DLD1 (cell line): ENCODE measurements around the gene DGUOK.

ENCODE experiments used
- in situ Hi-C: cut with HindIII; loops from 2 replicates; pipeline ENCODE4 v1.10.0; 2017; ENCODE audit warnings: low sequenced_read_pairs

DGUOK gene

DNA sequence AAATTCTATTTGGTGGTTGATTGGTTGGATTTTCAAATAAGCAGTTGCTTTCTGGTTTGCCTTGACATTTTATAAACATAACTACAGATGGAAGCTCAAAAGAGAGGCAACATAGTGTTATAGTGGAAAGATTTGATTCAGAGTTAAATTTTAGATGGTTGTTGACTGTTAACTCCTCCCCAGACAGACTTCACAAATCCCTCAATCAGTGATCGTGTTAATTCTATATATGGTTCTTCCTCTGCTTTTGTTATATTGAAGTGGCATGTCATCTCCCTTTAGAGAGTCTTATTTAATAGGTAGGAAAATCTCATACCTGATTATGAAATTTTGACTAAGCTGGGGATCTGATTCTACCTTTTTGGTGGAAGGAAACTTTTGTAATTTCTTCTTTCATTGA lies 19.5 kb downstream of the DGUOK start:
- in situ Hi-C loops: no loop called here

DNA sequence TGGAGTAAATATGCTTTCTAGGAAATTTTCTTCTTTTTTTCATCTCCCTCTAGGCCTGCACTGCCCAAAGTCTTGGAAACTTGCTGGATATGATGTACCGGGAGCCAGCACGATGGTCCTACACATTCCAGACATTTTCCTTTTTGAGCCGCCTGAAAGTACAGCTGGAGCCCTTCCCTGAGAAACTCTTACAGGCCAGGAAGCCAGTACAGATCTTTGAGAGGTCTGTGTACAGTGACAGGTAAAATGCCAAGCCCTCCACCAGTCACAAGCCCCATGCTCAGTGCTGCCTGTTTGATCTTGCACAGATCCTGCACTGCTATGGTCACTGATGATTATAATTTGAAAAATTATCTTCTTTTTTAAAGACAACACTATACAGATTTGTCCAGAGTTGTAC lies 20.0 kb downstream of the DGUOK start:
- in situ Hi-C loops: no loop called here

DNA sequence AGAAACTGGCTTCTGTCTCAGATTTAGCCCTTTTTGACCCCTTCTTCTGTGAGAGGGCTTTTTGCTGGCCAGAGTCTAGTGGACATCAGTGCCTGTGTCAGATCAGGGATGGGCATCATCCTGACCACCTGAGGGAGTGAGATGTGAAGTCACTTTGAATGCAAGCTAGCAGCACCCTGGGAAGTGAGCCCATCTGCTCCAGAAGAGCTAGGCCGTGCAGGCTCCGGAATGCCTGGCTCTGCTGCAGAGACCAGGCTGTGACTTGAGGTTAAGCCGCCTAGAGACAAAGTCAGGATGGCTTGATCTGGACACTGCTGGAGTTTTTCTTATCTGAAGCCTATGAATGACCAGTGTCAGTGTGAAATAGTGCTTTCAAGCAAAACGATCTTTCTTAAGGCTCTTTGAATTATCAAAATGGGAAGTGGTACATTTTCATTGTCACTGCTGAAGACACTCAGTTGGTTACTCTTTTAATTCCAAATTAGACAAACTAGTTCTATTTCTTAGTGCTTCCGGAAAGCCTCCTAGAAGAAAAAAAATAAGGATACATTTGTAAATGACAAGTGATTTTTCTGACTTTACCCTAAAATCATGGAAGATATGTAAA lies 20.8 kb downstream of the DGUOK start:
- in situ Hi-C loops: no loop called here

DNA sequence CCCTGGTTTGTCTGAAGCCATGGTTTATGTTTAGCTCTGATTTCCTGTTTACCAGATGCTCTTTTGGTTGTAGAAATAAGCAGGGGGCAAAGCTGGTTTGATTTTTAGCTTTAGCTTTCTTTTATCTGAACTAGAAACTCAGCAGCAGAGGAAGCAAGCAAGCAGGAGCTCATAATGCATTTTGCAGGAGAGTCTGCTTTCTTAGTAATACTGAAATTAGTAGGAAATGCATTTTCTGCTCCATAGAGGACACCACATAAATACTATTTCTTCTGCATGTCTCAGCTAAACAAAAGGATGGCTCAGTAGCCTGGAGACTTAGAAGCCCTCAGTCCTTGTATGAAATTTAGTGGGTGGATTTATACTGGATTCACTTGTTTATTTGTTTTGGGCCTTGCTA lies 23.1 kb downstream of the DGUOK start:
- in situ Hi-C loops: no loop called here

DNA sequence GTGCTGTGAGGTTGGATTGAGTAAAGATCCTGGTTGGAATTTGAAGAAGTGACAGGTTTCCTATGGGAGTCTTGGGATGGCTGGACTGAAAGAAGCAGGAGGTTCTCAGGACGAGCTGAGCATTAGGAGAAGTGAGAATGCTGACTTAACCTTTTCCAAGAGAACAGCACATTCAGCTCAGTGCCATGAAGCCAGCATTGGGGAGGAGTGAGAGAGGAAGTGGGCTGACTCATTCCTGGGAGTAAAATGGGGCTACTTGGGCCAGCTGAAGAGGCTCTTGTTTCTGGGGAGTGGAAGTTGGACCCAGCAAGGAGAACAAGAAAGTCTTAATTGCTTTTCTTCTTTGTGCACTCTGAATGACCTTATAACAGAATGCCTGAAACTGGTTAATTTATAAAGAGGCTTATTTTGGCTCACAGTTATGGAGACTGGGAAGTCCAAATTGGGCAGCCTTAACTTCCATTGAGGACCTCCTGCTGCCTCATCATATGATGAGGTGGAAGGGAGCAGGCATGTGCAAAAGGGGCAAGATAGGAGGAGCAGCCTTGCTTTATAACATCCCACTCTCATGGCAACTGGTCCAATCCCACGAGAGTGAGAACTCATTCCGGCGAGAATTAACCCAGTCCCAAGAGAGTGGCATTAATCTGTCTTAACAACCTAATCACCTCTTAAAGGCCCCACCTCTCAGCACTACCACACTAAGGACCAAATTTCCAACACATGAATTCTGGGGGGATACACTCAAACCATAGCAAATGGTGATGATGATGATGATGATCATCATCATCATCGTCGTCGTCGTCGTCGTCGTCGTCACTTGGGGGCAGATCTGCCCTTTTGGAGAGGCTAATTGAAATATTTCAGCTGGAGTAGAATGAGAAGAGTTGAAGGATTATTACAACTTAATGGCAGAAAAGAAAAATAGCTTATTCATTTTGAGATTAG lies 26.1 kb downstream of the DGUOK start:
- in situ Hi-C loops: no loop called here

DNA sequence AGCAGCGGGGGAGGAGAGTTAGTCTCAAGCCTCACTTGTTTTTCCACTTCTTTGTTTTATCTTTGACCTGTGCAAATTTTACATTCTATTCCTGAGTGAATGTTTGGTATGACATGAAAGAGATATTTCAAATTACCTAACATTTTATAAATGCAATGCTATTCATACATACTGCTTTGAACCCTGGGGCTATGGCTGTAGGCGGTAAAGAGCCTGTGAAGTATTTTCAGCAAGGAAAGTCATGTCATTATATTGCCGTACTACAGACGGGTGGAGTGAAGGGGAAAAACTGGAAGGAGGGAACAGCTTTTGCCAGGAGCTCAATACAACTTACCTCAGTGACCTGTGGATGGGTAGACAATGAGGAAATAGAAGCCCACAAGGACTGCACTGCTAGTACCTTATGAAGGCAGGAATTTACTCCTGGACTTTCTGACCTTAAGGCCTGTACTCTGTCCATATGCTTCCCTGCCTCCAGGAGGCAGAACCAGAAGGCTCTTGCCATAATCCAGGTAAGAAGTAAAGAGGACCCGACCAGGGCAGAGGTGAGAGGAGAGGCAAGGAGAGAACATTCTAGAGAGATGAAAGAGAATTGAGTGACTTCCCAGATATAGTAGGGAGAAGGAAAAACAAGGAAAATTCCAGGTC lies 29.7 kb downstream of the DGUOK start:
- in situ Hi-C loops: no loop called here

GRCh38 chr2:73961274-73961673 lies 34.6 kb downstream of the DGUOK start:
- in situ Hi-C loops: no loop called here

DNA sequence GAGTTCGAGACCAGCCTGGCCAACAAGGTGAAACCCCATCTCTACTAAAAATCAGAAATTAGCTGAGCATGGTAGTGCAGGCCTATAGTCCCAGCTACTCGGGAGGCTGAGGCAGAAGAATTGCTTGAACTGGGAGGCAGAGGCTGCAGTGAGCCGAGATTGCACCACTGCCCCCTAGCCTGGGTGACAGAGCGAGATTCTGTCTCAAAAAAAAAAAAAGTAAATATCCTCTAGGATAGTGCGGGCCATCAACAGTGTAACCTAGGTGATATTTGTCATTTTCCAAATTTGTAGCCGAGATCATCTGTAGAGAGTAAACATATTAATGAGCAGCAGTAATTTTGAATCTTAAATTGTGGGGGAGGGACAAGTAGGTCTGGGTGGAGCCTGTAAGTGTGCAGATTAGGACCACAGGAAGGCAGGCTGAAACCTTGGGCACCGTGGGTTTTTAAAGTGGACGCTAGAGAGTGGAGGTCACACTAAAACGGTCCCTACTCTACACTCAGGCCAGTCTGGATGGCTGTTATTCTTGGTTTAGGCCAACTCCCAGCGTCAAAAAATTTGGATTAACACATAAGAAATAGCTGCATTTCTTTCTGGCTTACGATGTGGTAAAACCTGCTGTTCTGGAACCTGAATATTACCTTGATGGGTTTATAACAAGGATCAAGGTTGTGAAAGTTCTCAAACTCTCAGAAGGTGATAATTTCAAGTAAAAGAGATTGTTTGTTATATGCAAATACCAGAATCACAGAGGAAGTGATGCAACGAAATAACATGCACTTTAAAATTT lies 35.3 kb downstream of the DGUOK start:
- in situ Hi-C loops: no loop called here

DNA sequence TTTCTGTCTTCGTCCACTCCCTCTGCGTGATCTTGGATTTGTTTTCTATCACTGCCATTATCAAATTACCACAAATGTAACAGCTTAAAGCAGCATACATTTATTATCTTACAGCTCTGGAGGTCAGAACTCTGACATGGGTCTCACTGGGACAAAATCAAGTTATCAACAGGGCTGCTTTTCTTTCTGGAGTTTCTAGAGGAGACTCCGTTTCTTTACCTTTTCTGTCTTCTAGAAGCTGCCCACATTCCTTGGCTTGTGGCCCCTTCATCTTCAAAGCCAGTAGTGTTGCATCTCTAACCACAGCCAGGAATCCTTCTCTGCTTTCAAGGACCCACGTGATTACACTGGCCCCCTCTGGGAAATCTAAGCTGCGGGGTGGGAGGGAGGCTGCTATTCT lies 36.1 kb downstream of the DGUOK start:
- in situ Hi-C loops: no loop called here

GRCh38 chr2:73963385-73964120 lies 36.9 kb downstream of the DGUOK start:
- in situ Hi-C loops: no loop called here

DNA sequence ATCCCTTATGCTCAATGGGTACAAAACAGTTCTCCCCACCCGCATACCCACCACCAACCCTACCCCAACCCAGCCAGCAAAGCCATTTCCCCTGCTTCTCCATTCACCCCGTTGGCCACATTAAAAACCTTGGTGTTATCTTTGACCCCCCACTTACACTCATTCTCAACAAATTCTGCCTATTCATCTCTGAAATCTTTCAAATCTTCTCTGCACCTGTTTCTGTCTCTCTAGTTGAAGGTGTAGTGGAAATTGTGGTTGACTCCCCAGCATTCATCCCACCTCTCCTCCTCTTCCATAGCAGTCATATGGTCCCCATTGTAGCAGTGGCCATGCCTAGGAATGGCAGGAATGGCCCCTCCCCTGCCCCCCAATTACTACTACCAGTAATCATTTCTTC lies 37.5 kb downstream of the DGUOK start:
- in situ Hi-C loops: no loop called here

GRCh38 chr2:73965053-73965452 lies 38.4 kb downstream of the DGUOK start:
- in situ Hi-C loops: no loop called here

GRCh38 chr2:73968357-73968937 lies 41.8 kb downstream of the DGUOK start:
- in situ Hi-C loops: no loop called here

DNA sequence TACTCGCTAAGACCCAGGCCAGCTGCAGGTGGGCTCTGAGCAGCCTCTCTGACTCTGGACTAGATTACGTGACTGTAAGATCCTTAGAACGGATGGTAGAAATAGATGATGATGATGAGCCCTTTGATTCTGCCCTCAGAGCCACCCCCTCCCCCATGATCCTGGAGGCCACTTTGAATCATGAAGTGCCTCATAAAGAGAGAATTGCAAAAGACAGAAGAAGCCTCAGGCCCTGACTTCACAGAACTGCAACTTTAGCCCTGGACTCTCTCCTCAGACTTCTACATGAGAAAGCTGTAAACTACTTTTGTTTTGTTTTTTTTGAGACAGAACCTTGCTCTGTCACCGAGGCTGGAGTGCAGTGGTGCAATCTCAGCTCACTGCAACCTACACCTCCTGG lies 42.7 kb downstream of the DGUOK start:
- in situ Hi-C loops: no loop called here

- in situ Hi-C loops: no loop called here
Observed at GRCh38 chr2:73970141-73970803, 43.6 kb downstream of the DGUOK start.

DNA sequence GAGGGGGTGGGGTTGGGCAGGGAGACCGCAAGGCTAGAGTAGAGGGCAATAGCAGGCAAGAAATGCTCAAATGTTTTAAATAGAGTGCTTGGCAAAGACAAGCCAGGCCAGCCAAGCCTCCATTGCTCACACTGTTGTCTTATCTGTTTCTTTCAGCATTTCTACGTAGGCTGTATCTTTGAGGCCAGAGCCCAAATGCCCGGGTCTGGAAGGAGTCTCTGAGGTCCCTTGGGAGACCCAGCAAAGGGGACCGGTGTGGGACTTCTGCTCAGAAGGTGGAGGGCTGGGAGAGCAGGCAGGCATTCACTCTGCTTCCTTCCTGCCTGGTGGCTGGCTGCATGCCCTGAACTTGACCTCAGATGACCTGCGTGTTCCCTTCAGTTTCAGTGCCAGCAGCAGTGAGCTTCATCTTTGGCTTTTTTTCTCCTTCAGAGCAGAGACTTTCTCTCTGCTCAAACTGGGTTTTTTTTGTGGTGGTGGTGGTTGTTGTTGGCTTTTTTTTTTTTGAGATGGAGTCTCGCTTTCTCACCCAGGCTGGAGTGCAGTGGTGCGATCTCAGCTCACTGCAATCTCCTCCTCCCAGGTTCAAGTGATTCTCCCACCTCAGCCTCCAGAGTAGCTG lies 44.3 kb downstream of the DGUOK start:
- in situ Hi-C loops: no loop called here

GRCh38 chr2:73971722-73972121 lies 45.0 kb downstream of the DGUOK start:
- in situ Hi-C loops: no loop called here

DNA sequence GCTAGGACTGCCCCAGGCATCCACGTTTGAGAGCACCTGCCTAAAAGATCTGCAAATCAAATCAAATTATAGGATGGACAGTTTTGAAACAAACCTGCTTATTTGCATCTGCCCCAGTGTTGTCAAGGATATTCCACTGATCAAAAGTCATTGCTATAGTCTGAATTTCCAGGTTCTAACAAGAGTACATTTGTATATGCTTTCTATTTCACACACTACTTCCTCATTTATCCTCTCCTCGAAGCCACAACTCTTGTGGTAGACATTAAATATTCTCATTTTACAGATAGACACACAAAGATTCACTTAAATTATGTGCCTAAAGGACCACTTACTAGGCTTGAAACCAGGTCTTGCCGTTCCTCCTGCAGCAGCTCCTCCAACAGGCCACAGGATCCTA lies 46.2 kb downstream of the DGUOK start:
- in situ Hi-C loops: no loop called here

DNA sequence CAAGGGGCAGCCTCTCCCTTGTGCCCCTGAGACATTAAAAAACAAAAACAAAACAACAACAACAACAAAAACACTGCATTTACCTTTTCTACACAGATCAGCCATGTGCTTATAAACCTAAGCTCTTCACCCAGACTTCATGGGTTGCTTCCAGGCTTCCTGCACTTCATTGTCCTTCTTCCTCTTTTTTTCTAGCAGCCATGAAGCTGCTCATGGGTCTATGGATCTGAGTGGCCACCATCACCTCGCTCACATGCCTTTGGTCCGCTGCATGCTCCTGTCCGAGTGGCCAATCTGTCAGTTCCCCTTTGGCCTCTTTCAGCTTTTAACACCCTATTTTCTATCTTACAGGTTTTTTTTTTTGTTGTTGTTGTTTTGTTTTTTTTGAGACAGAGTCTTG lies 49.1 kb downstream of the DGUOK start:
- in situ Hi-C loops: no loop called here
